BJ (cell line): ENCODE measurements around the gene GCAT. TPM values are rescaled to one million over a fixed set of nuclear protein-coding genes. Genes with fewer than 3 reads are reported as not detected.

Source experiments
- CTCF ChIA-PET: fragments of 350-600 bp; formaldehyde crosslinking; extraction: SDS; loops from one replicate; lab custom pipeline; 2021; ENCODE audit warnings: antibody characterized with exemption, inconsistent platforms; lab: Yijun Ruan, JAX
- POLR2A ChIA-PET: fragments of 300-600 bp; sonication (Branson Sonifier 250); formaldehyde crosslinking; extraction: SDS; loops from one replicate; lab custom pipeline; 2021; ENCODE audit warnings: antibody characterized with exemption; lab: Charles Lee
- DNase-seq: peaks from one replicate; pipeline ENCODE4 v3.0.0-alpha.2; 2011; ENCODE audit warnings: low read depth
- H3K27me3 ChIP-seq: 2 replicates; pipeline ENCODE4 v1.6.0; 2011; ENCODE audit warnings: low read length; ENCODE audit not compliant: control insufficient read depth, insufficient read depth
- H3K36me3 ChIP-seq: 2 replicates; pipeline ENCODE4 v1.5.1; 2011; ENCODE audit warnings: low read length; ENCODE audit not compliant: control insufficient read depth, insufficient read depth
- H3K4me3 ChIP-seq: 2 replicates; pipeline ENCODE4 v1.5.1; 2011; ENCODE audit warnings: low read depth, mild to moderate bottlenecking, control low read depth, low read length
- CTCF ChIP-seq: IDR thresholded peaks from 2 replicates; pipeline ENCODE4 v1.5.1; 2011; ENCODE audit warnings: low read depth, mild to moderate bottlenecking, control low read depth, inconsistent platforms, low read length, moderate library complexity; ENCODE audit not compliant: insufficient read depth
- polyA plus RNA-seq: library from polyadenylated mRNA; depleted of rRNA; stranded (reverse); fragments of >200 nt; gene quantifications from 2 replicates; pipeline ENCODE4 v1.2.3, GENCODE V29; 2011

Gene GCAT
- polyA plus RNA-seq, 1 experiment = 24.9 TPM

- no peaks in the 10 kb centered on the region for H3K27me3 ChIP-seq
- CTCF ChIA-PET = interaction anchor here (0.8 to 5.1 kb wide), 5 partner anchors 9 to 139 kb away, joined by 3 to 35 read pairs (median 3); no protein-coding TSS in a partner anchor
- no peak for DNase-seq
- TF ChIP-seq CTCF = no peak
- POLR2A ChIA-PET = no interaction called here
- H3K4me3 ChIP-seq = no peak overlapping the region
- H3K36me3 ChIP-seq = peaks cover 14% of the 10 kb centered on the region
Measured at GRCh38 chr22:37827056-37827455, 19.3 kb downstream of the GCAT start.

- H3K27me3 ChIP-seq = no peaks in the 10 kb centered on the region
- TF ChIP-seq CTCF = no peak
- ChIA-PET CTCF (interaction anchor here (0.7 to 5.1 kb wide), 5 partner anchors 11 to 223 kb away, joined by 3 to 35 read pairs (median 3); no protein-coding TSS in a partner anchor), POLR2A (no interaction called here)
- H3K36me3 ChIP-seq = peaks cover 33% of the 10 kb centered on the region
- no peak overlapping the region for H3K4me3 ChIP-seq
- no peak for DNase-seq
Measured at GRCh38 chr22:37830093-37830842, 22.5 kb downstream of the GCAT start.

GRCh38 chr22:37831472-37831871 is 23.7 kb downstream of the GCAT start:
- Histone ChIP-seq H3K36me3 (peaks cover 35% of the 10 kb centered on the region), H3K4me3 (no peak overlapping the region), H3K27me3 (no peaks in the 10 kb centered on the region)
- ChIA-PET CTCF (interaction anchor here (1.2 to 1.4 kb wide), 3 partner anchors 10 to 16 kb away, joined by 3 to 4 read pairs (median 3); no protein-coding TSS in a partner anchor), POLR2A (no interaction called here)
- TF ChIP-seq CTCF = no peak
- DNase-seq = no peak

DNA sequence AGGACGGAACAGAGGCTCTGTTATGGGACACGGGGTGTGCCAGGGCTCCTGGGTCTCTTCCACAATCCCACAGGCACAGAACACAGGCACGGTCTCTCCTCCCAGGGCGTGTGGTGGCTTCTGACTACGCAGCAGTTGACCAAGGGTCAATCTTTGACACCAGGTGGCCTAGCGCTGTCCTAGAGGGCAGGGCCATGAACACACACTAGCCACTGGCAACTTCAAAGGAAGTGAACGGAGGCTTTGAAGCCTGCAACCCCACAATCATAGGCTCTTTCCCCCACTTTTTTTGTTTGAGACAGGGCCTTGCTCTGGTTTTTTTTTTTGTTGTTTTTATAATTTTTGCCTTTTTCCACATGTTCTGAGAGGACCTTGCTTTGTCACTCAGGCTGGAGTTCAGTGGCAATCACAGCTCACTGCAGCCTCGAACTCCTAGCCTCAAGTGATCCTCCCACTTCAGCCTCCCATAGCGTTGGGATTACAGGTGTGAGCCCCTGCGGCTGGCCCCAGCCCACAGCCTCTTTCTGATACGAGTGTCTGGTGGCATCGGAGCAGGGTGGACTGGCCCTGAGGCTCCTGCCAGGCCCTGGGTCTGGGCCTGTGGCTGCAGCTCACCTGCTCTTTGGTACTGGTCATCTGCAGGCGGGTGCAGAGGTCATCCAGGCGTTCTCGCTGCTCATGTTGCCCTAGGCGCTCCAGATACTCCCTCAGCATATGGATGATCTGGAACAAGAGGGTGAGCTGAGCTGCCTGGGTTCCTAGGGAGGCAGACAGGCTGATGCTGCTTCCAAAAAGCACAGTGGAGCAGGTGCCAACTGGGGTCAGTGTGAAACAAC is 24.5 kb downstream of the GCAT start:
- Histone ChIP-seq H3K4me3 (no peak overlapping the region), H3K36me3 (peaks cover 35% of the 10 kb centered on the region), H3K27me3 (no peaks in the 10 kb centered on the region)
- TF ChIP-seq CTCF = no peak
- no peak for DNase-seq
- CTCF ChIA-PET = interaction anchor here (1.0 to 1.4 kb wide), 2 partner anchors 15 to 31 kb away, joined by 3 to 4 read pairs; no protein-coding TSS in a partner anchor
- POLR2A ChIA-PET = interaction anchor here (0.5 kb wide), 1 partner anchor 77 kb away, joined by 4 read pairs; no protein-coding TSS in a partner anchor
